GM21619 (cell line): ENCODE measurements around the gene ADK.

Source experiments
- ATAC-seq: cut with Tn5 transposase; IDR thresholded peaks from one replicate; pipeline ENCODE4 v1.9.1; 2021; ENCODE audit not compliant: unreplicated experiment

The ADK gene

DNA sequence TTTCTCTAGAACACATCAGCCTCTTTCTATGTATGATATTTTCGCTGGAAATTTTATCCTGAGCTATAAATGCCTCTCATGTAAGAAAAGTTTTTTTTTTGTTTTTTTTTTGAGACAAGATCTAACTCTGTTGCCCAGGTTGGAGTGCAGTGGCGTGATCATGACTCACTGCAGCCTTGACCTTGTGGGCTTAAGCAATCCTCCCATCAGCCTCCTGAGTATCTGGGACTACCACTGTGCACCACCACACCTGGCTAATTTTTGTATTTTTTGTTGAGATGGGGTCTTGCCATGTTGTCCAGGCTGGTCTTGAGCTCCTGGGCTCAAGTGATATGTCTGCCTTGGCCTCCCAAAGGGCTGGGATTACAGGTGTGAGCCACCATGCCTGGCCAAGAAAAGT, 80.4 kb downstream of the ADK start:
- no peak for ATAC-seq

DNA sequence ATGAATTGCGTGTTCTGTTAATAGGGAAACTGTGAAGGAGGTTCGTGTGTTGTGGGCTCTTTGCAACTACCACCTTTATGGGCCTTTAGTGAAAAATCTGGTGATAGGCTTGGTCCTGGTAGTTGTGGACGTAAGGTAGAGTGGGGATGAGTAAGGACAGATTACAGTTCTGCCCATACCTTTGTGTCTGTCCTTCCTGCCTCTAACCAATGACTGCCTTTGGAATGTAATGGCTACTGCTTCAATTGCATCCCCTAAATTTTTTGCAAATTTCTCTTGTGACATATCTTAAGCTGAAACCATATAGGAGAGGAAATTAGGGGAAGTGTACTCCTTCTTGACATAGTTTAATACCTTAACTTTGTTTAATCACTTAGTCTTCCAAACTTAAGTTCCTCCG, 82.3 kb downstream of the ADK start:
- no peak for ATAC-seq

DNA sequence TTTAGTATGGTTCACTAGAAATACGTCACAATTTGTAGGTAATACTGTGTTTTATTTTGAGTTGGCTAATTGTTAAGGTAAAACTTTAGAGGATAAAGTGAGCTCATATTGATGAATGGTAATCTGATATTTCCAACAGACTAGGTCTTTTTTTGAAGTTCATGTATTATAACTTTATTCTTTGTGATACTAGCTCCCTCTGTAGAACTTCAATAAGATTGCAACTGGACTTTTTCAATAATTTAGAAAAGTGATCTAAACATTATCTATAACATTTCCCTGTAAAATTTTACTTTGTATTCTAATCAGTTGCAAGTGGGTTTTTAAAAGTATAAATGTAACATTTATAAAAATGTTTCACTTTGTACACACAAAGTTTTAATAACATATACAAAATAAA, 83.5 kb downstream of the ADK start:
- ATAC-seq = no peak

DNA sequence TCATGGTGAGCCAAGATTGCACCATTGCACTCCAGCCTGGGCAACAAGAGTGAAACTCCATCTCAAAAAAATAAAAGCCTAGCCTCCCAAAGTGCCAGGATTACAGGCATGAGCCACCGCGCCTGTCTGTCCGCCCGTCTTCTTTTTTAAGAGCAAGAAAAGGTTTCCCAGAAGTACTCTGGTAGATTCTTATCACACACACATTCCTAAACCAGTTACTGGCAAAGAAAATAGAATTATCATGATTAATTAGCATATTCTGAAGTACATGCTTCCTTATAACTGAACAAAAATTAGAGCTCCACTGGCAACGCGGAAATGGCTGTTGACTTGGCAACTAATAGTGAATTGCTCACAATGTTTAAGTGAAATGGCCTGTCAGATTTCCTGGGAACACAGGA, 87.0 kb downstream of the ADK start:
- ATAC-seq = no peak

DNA sequence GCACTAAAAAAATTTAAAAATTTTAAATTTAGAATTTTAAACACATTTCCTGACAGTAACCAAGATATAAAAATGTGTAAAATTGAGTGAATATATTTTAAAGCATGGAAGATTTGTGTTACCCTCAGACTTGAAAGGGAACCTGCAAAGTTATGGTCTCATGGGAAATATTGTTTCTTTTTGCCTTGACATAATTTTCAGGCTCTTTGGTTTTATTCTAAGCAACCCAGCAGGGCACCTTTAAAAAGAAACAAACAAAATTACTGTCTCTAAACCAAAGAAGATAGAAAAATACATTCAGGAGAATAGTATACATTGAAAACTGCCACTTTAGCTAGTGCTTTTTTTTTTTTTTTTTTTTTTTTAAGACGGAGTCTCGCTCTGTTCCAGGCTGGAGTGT, 87.5 kb downstream of the ADK start:
- no peak for ATAC-seq

DNA sequence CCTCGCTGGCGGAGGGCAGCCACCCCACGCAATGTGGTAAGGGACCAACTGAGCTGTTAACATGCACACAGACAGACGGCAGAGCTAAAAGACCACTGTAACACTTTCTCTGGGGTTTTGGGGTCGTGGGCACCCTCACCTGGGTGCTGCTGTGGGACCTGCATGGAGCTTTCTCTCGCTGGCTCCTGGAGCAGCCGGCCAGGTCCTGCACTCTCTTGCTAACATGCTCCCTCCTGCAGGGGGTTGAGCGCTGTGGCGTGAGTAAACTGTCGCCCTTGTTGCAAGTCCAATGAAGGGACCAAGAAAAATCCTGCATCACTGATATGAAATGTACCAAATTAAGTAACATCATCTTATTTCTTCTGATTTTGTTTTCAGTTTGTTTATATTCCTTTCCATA, 92.0 kb downstream of the ADK start:
- no peak for ATAC-seq

DNA sequence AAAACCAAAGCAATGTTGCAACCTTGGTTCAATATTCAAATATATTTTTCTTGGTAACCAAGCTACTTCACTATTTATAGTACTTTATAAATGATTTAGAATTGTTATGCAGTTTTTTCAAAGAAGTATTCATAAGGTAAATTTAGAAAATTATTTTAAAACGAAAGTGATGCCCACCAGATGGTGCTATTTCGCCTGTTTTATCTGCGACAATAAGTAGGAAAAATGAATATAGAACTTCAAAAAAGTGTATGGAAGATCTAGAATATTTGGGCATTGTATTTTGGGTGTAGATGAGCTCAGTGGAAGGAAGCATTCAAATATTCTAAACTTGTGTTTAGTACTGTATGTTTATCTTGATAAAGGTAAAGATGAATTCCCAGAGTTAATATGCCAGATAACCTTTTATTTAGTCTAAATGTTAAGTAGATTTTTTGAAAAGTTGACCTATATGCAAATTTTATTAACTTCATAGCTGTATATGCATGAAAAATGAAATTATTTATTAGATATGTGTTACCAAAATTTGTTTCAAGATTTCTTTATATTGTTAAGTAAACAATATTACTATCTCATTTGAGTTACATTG, 93.2 kb downstream of the ADK start:
- no peak for ATAC-seq

DNA sequence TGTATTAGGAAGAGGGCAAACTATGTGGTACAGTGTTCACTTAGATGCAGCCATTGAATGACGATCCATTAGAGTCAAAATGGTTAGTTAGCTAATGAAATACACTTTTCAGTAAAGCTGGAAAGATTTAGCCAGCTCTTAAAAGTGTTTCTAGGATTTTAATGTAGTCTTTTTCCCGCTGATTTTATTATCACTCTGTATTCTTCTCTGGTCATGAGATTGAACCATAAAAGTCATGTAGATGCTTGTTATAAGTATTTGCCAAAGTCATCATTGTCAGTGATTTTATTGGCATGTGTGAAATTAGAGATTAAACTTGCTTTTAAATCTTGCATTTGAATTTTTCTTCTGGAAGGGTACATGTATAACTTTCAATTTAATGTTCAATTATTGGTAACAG, 93.8 kb downstream of the ADK start:
- no peak for ATAC-seq

DNA sequence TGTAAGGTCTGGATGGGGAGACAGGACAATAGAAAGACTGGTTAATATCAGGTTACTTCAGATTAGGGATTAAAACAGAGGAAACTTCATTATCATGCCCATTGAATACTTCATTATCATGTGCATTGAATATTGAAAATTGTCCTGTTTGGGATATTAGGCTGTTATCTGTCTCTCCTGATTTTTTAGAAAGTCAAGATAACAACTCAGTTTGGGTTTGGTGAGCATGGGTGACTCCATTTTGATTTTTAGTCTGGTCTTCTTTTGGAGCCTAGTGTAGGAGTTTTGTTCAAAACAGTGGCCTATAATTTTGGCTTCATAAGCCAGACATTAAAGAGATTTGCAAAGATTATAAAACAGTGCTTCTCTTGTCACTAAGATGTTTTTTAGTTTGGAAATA, 95.5 kb downstream of the ADK start:
- no peak for ATAC-seq

DNA sequence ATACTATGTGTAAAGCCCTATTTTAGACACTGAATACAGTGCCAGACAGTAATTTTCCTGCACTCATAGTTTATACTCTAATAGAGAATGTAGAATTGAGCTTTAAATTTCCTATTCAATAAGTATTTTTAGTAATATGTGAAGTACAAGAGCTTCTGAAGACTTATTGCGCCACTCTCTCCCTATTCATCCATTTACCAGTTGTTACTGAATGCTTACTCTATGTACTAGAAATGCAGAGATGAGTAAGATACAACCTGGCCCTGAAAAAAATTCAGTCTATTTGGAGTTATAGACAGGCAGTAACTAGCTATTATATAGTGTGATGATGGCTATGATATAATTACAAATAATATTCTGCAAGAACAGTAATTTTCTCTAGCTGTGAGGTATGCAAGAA, 98.8 kb downstream of the ADK start:
- ATAC-seq = no peak

DNA sequence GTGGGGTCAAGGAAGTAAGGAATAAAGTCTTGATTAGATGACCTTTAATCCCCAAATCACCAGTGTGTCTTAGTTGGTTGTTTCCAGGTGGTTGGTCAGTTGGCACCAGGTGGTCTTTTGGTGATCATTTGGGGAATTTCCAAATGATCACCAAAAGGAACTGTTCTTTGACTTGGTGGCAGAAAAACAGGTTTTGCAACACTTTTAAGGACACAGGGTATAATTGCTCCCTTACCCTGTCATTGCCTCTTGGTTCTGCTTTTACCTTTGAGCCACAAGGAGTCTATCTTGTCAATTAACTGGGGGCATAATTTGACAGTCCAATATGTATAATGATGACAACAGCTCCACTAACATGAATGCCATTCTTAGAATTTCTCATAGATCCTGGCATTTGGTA, 104.2 kb downstream of the ADK start:
- no peak for ATAC-seq

DNA sequence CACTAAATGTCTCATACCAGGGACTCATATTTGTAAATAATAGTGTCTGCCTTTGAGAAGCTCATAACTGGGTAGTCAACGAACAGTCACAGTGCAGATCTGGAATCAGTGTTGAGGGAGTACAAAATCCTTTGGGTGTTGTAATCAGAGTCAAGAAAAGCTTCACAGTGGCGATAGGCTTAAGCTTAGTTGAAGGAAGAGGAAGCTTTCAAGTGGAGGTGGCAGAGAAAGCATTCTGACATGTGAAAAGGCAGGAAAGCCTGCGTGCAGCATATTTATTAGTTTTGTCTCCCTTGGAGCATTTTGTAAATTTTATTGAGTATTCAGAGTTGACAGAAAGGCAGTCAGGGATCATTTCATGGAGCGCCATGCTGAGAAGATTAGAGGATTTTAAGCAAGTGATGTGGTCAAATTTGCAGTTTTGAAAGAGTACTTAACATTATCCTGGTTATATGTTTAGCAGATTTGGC, 104.9 kb downstream of the ADK start:
- ATAC-seq = no peak

DNA sequence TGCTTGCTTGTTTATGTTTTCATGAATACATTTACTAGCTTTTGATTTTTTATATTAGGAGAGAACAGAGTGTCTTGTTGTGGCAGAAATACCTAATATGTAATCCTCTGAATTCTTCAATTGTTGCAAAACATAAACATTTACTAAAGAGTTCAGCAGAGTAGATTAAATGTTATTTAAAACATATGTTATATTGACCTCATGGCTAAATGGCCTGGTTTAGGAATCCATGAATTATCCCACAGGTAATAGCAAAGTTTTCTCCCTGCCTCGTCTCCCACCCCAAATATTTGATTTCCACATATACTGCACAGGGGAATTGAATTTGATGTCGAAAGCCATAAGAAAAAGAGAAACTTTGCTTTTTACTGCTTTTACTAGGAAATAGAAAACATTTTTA, 111.8 kb downstream of the ADK start:
- no peak for ATAC-seq

DNA sequence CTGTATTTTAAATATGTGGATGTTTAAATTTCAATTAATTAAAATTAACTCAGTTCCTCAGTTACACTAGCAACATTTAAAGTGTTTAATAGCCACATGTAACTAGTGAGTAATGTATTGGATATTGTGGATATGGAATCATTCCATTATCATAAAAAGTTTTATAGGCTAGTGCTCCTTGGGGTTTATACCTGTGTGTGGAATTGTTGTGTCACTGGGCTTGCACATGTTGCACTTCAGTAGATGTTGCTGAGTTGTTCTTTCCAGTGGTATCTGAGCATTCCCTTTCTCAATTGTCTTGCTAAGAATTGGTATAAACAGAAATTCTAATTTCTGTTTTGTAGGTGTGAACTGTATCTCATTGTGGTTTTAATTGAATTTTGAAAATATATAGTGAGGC, 113.0 kb downstream of the ADK start:
- ATAC-seq = no peak

DNA sequence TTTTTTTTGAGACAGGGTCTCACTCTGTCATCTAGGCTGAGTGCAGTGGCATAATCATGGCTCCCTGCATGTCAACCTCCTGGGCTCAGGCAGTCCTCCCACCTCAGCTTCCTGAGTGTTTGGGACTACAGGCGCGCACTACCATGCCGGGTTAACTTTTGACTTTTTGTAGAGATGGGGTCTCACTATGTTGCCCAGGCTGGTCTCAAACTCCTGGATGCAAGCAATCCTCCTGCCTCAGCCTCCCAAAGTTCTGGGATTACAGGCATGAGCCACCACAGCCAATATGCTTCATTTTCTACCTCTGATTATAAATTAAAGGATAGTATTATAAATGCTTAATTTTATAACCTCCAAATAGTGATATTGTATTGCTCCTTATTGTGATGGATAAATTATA, 121.3 kb downstream of the ADK start:
- no peak for ATAC-seq

DNA sequence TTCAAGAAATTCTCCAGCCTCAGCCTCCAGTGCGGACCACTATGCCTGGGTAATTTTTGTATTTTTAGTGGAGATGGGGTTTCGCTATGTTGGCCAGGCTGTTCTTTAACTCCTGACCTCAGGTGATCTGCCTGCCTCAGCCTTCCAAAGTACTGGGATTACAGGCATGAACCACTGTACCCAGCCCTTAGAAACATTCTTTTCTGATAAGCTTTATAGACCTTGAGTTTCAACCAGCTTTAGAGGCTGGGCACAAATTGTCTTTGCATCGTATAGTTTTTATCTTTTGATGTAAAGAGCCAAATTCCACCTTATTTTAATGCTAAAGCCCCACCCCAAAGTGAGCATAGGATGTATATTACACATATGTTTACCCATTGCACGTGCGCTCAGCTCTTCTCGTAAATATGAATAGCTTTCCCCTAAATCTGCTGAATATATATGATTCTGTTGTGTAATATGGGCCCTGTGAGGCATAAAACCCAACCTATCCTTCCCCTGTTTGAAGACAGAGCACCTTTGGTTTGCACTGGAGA, 124.8 kb downstream of the ADK start:
- ATAC-seq = no peak

DNA sequence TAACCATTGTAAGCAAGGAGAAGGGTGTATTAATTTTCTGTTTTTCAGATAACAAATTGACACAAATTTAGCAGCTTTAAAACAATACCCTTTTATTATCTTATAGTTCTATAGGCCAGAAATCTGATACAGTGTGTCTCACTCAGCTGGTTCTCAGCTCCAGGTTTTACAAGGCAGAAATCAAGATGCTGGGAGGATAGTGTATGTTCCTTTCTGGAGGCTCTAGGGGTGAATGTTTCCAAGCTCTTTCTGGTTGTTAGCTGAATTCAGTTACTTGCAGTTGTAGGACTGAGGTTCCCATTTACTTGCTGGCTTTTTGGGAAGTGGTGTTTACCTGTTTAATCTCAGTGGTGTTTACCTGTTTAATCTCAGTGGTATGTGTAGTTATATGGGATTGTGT, 125.4 kb downstream of the ADK start:
- no peak for ATAC-seq

DNA sequence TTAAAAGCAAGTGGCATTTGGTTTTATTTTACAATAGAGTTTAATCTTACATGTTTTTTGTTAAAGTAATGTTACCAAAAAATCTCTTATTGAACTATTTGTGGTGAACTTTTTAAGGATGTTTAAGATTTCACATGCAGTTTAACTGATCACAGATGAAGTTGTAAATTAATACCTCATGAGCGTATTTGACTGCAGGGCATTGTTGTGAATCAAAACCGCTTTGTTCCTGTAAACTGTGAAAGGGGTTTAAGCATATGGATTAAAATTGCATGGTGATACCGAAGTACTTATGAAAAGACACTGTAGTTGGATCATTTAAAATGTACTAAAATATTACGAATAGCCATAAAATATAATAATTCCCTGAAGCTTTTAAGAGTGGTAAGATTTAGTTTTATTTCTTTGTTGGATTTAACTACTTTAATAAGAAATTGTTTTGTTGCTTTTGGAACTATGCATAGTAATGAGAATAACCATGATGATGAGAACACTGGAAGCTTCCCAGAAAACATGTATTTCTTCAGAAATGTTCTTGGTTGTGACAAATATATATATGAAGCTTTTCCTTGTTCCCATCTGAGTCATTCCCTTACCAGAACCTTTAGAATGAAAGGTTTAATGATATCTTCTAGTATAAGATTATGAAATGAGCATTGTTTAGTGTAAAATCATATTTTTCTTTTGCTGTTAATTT, 131.3 kb downstream of the ADK start:
- ATAC-seq = no peak

DNA sequence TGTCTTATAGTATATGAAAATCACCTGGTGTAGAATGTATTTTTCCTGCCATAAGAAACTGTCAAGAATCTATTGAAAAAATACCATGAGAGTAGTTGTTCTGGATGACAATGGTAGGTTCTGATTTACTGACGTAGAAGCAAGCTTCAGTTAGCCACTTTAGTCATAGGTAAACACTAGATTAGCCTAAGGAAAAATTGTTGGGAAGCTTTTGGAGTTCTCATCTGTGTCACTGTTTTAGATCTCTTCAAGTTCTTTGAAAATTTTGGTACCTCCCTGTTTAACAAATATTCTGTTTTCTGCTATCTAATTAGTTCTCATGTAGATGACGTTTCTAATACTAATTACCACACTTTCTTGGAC, 131.8 kb downstream of the ADK start:
- ATAC-seq = no peak

DNA sequence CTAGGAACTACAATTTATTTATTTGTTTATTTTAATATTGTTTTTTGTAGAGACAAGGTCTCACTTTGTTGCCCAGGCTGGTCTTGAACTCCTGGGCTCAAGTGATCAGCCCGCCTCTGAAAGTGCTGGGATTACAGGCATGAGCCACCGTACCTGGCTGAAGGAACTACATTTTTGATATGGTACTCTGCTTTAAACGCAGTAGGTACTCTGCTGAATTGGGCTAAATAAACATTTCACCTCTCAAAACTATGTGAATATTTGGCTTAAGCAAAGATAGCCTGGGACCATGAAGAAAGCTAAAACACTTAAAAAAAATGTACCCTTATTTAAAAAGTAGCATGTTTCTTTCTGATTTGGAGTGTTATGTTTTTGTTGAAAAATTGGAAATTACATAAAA, 138.2 kb downstream of the ADK start:
- ATAC-seq = no peak

DNA sequence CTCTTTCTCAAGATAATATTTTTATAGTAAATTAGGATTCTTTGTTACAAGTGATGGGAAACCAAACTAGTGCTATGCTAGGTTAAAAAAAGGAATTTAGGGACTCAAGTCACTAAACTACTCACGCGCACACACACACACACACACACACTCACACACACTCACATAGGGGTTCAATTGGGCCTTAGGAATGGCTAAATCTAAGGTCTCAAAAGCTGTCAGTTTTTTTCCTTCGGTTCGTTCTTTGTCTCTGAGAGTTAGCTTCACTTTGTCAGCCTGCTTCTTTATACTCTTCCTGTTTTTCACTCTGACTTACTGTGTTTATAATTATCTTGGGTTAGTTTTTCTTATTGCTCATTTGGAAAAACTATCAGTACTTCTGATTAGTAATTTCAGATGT, 138.9 kb downstream of the ADK start:
- no peak for ATAC-seq

DNA sequence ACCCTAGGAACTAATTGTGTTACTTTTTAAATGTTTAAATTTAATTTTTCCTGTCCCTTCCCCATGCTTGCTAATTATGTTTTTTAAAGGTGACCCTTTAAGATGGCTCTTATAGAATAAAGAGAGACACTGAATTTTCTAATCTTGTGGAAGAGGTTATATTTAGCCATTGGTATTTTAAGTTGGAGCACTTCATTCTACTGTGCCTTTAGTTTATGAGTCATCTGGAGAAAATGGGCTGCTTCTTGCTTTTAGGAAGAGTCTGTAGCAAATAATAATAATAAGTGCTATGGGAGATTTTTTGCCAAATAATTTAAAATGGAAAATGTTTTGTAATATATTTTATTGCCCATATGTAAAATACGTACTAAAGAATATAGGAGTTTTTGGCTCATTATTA, 139.7 kb downstream of the ADK start:
- ATAC-seq = no peak

DNA sequence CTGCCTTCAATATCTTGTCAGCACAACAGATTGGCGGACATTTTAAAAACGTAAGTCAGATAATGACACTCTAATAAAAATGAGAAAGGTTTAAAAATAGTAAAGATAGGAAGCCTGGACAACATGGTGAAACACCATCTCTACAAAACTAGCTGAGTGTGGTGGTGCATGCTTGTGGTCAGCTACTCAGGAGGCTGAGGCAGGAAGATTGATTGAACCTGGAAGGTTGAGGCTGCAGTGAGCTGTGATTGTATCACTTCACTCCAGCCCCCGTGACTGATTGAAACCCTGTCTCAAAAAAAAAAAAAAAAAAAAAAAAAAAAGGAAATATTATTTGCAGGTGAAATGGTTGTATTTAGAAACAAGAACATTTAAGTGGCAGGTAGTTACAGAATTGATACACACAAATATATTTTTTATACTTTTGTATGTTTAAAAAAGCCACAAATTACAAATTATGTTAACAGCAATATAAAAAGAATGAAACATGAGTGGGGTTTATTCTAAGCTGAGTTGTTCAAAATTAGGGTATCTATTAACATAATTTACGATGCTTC, 141.9 kb downstream of the ADK start:
- no peak for ATAC-seq
